Kidney epithelial cell (primary cell): ENCODE results near the gene MAP4K5. TPM values are rescaled to one million over a fixed set of nuclear protein-coding genes. Genes with fewer than 3 reads are reported as not detected.

Source experiments
- DNase-seq: peaks from one replicate; pipeline ENCODE4 v3.0.0-alpha.2; 2010; ENCODE audit warnings: low read depth
- H3K27me3 ChIP-seq: 2 replicates; pipeline ENCODE4 v1.6.0; 2011; ENCODE audit warnings: low read length; ENCODE audit not compliant: control insufficient read depth, insufficient read depth
- H3K36me3 ChIP-seq: 2 replicates; pipeline ENCODE4 v1.5.1; 2011; ENCODE audit warnings: low read length; ENCODE audit not compliant: control insufficient read depth, insufficient read depth
- H3K4me3 ChIP-seq: 2 replicates; pipeline ENCODE4 v1.5.1; 2011; ENCODE audit warnings: low read depth, mild to moderate bottlenecking, control low read depth, low read length
- CTCF ChIP-seq: IDR thresholded peaks from 2 replicates; pipeline ENCODE4 v1.5.1; 2011; ENCODE audit warnings: mild to moderate bottlenecking, moderate library complexity, low read length, control low read depth, inconsistent platforms; ENCODE audit not compliant: insufficient read depth, poor library complexity, severe bottlenecking
- total RNA-seq: library from RNA; depleted of rRNA; stranded (reverse); fragments of >200 nt; gene quantifications from 2 replicates; pipeline ENCODE4 v1.2.3, GENCODE V29; 2015

The MAP4K5 gene
- total RNA-seq, 1 donor from 2014 or later = 131 TPM

GRCh38 chr14:50488521-50488920 lies 43.8 kb downstream of the MAP4K5 start:
- Histone ChIP-seq H3K36me3 (no peaks in the 10 kb centered on the region), H3K4me3 (no peak overlapping the region), H3K27me3 (no peaks in the 10 kb centered on the region)
- DNase-seq = no peak
- TF ChIP-seq CTCF = no peak

GRCh38 chr14:50479041-50479440 lies 53.3 kb downstream of the MAP4K5 start:
- no peak overlapping the region for H3K4me3 ChIP-seq
- TF ChIP-seq CTCF = no peak
- no peaks in the 10 kb centered on the region for H3K27me3 ChIP-seq
- H3K36me3 ChIP-seq = peaks cover 1% of the 10 kb centered on the region
- DNase-seq = no peak

GRCh38 chr14:50477760-50478159 lies 54.6 kb downstream of the MAP4K5 start:
- TF ChIP-seq CTCF = no peak
- Histone ChIP-seq H3K4me3 (no peak overlapping the region), H3K36me3 (peaks cover 1% of the 10 kb centered on the region), H3K27me3 (no peaks in the 10 kb centered on the region)
- no peak for DNase-seq

GRCh38 chr14:50476134-50476533 lies 56.2 kb downstream of the MAP4K5 start:
- Histone ChIP-seq H3K27me3 (no peaks in the 10 kb centered on the region), H3K36me3 (peaks cover 1% of the 10 kb centered on the region), H3K4me3 (no peak overlapping the region)
- TF ChIP-seq CTCF = no peak
- DNase-seq = no peak

- DNase-seq = no peak
- Histone ChIP-seq H3K36me3 (peaks cover 1% of the 10 kb centered on the region), H3K4me3 (no peak overlapping the region), H3K27me3 (no peaks in the 10 kb centered on the region)
- TF ChIP-seq CTCF = no peak
Observed at GRCh38 chr14:50475460-50475859, 56.9 kb downstream of the MAP4K5 start.

GRCh38 chr14:50471838-50472465 lies 60.4 kb downstream of the MAP4K5 start:
- Histone ChIP-seq H3K36me3 (peaks cover 1% of the 10 kb centered on the region), H3K4me3 (no peak overlapping the region), H3K27me3 (no peaks in the 10 kb centered on the region)
- no peak for DNase-seq
- TF ChIP-seq CTCF = no peak
